NT2/D1 (cell line): Measurements from ENCODE around the gene GRM6.

Source experiments
- DNase-seq: peaks from one replicate; pipeline ENCODE4 v3.0.0-alpha.2; 2011; ENCODE audit warnings: low read depth, low spot score
- H3K27me3 ChIP-seq: 2 replicates; pipeline ENCODE4 v1.6.0; 2011; ENCODE audit warnings: mild to moderate bottlenecking; ENCODE audit not compliant: insufficient read length, insufficient read depth
- H3K36me3 ChIP-seq: 2 replicates; pipeline ENCODE4 v1.6.1; 2011; ENCODE audit warnings: mild to moderate bottlenecking, low read length, mixed read lengths; ENCODE audit not compliant: insufficient read depth, insufficient read length
- H3K4me1 ChIP-seq: 2 replicates; pipeline ENCODE4 v1.5.1; 2011; ENCODE audit not compliant: insufficient read depth, insufficient read length
- H3K4me3 ChIP-seq: 2 replicates; pipeline ENCODE4 v1.5.1; 2011; ENCODE audit warnings: low read depth; ENCODE audit not compliant: insufficient read length
- H3K9ac ChIP-seq: 2 replicates; pipeline ENCODE4 v1.6.0; 2011; ENCODE audit warnings: low read depth; ENCODE audit not compliant: insufficient read length
- H3K9me3 ChIP-seq: 2 replicates; pipeline ENCODE4 v1.5.1; 2011; ENCODE audit warnings: mild to moderate bottlenecking, low read length; ENCODE audit not compliant: insufficient read depth
- SUZ12 ChIP-seq: IDR thresholded peaks from 2 replicates; pipeline ENCODE4 v1.6.1; 2011; ENCODE audit not compliant: insufficient read length, insufficient read depth; ENCODE audit errors: extremely low read depth
- YY1 ChIP-seq: IDR thresholded peaks from 2 replicates; pipeline ENCODE4 v1.6.1; 2011; ENCODE audit not compliant: insufficient read length, insufficient read depth
- ZNF274 ChIP-seq: IDR thresholded peaks from 2 replicates; pipeline ENCODE4 v1.6.1; 2011; ENCODE audit warnings: mild to moderate bottlenecking, low read depth, low read length

GRM6 gene

DNA sequence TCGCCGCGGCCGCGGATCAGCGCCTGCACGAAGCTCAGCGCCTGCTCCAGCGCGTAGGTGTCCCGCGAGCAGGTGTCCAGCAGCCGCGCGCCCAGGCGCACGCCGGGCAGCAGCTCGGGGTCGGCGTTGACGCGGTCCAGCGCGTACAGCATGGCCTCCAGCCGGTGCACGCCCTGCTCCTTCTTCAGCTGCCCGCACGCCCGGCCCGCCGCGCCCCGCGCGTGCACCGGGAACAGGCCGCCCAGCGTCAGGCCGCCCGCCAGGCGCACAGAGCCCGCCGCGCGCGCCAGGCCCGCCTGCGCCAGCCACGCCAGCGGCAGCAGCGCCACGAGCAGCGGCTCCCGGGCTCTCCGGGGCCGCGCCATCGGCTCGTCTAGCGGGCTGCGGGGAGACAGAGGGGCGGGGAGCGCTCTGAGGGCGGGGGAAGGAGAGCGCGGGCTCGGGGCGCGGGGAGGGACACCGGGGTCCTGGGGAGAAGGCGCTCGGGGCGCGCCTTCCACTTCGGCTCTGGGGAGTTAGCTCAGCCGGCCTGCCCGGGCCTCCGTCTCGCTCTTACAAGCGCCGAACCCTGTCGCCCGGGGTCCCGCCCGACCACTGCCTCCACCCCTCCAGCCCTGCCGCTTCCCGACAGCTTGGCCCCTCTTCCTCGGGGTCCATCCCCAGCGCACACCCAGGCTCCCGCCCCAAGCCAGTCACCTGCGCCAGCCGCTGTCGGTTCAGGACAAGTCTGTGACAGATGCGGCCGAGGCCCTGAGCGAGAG, at the start of gene GRM6:
Gene GRM6, minus strand, starts transcription at position 741 of the 761 bp plus-strand sequence. Its CDS starts 376 bp downstream, at position 365.
- H3K36me3 ChIP-seq, result no peaks in the 10 kb centered on the region
- DNase-seq, result no peak
- no peaks in the 10 kb centered on the region for H3K4me1 ChIP-seq
- H3K27me3 ChIP-seq, result peaks cover 49% of the 10 kb centered on the region
- H3K4me3 ChIP-seq, result peak within 1 kb of the TSS; percentile 53
- TF ChIP-seq ZNF274 (no peak), YY1 (no peak), SUZ12 (no peak)
- peak within 1 kb of the TSS; percentile 72 for H3K9ac ChIP-seq
- H3K9me3 ChIP-seq, result no peaks in the 10 kb centered on the region

DNA sequence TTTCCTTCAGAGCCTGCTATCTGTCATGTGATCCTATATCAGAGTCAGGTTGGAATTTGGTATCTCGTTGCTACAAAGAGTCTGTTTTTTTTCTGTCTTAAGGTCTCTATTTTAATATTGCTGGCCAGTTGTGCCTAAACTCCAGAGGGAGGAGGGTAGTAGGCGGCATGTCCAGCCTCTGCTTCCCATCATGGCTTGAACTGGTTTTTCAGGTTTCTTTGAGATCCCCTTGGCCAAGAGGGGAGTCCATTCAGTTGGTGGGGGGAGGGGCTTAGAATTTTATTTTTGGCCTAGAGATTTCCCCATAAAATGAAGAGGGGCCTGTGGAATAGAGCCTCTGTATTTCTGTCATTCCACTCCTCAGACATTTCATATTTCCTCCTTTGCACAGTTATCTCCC, 49.6 kb upstream of the GRM6 start:
- no peak for TF ChIP-seq ZNF274
- TF ChIP-seq SUZ12, result no peak
- no peak for TF ChIP-seq YY1
- Histone ChIP-seq H3K9me3 (peaks cover 5% of the 10 kb centered on the region), H3K4me3 (no peak overlapping the region)

DNA sequence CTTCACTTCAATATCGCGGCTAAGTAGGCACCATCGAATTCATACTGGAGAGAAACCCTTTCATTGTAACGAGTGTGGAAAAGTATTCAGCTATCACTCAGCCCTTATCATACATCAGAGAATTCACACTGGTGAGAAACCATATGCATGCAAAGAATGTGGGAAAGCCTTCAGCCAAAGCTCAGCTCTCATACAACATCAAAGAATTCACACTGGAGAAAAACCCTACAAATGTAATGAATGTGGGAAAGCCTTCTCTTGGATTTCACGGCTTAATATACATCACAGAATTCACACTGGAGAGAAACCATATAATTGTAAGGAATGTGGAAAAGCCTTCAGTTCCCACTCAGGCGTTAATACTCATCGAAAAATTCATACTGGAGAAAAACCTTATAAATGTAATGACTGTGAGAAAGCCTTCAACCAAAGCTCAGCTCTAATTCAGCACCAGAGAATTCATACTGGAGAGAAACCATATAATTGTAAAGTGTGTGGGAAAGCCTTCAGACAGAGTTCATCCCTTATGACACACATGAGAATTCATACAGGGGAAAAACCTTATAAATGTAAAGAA, 38.0 kb upstream of the GRM6 start:
- no peak overlapping the region for H3K4me3 ChIP-seq
- TF ChIP-seq SUZ12 (no peak), YY1 (no peak), ZNF274 (peak; percentile 60)
- peaks cover 36% of the 10 kb centered on the region for H3K36me3 ChIP-seq
- no peak overlapping the region for H3K9ac ChIP-seq
- no peak for DNase-seq
- no peaks in the 10 kb centered on the region for H3K4me1 ChIP-seq
- H3K27me3 ChIP-seq, result no peaks in the 10 kb centered on the region
- peaks cover 65% of the 10 kb centered on the region for H3K9me3 ChIP-seq

More for the DNA sequence above, 49.6 kb upstream of the GRM6 start:
- no peak overlapping the region for H3K9ac ChIP-seq
- no peaks in the 10 kb centered on the region for H3K27me3 ChIP-seq
- no peaks in the 10 kb centered on the region for H3K36me3 ChIP-seq
- H3K4me1 ChIP-seq, result no peaks in the 10 kb centered on the region
- no peak for DNase-seq

DNA sequence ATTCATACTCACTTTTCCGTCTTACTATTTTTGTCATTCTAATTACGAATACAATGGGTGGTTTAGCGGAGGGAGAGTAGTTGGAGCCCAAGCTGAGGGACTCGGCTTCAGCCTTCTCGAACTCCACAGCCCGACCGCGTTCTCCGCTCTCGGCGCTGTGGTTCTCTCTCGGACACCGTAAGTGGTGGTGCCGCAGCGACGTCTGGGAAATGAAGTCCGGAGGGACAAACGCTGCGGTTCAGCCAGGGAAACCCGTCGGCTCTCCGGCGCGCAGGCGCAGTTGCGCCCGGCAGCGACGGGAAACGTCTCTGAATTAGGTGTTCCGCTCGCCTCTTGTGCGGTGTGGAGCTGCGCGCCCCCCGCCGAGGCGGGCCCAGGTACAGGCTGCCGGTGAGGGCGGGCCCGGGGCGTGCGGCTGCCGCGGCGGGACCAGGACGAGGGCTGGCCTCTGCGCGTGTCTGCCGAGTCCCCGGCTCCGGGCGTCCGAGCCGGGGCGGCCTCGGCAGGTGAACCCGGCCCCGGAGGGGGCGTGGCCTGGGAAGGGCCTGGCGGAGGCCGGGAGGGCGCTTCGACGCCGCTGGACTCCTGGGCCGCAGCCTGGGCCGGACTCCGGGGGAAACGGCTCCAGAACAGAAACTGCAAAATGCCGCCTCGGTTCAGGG, 28.5 kb upstream of the GRM6 start, which contains the start of gene ZNF879:
Gene ZNF879, plus strand, starts transcription at position 277 of the 662 bp plus-strand sequence. CDS start 1,201 bp downstream, outside the sequence.
- peak within 1 kb of the TSS; percentile 59 for H3K4me3 ChIP-seq
- peaks cover 24% of the 10 kb centered on the region for H3K36me3 ChIP-seq
- H3K9ac ChIP-seq, result peak within 1 kb of the TSS; percentile 75
- TF ChIP-seq SUZ12, result no peak
- no peak for TF ChIP-seq YY1
- no peaks in the 10 kb centered on the region for H3K9me3 ChIP-seq
- no peaks in the 10 kb centered on the region for H3K27me3 ChIP-seq
- H3K4me1 ChIP-seq, result peaks cover 3% of the 10 kb centered on the region
- DNase-seq, result peak; percentile 91

DNA sequence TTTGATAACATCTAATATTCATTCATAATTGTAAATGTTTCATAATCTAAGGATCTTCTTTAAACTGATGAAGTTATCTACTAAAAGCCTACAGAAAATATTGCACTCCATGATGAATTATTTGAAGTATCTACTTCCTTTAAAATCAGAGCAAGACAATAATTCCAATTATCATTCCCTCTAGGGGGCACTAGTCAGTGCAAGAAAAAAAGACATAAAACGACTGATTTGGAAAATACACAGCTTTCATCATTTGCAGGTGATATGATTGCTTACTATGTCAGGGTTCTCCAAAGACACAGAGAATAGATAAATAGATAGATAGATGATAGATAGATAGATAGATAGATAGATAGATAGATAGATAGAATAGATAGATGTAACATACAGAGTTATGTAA, 13.5 kb upstream of the GRM6 start:
- H3K9ac ChIP-seq, result no peak overlapping the region
- H3K36me3 ChIP-seq, result no peaks in the 10 kb centered on the region
- H3K4me1 ChIP-seq, result no peaks in the 10 kb centered on the region
- no peak for DNase-seq
- peaks cover 14% of the 10 kb centered on the region; the same call in 1 of the 2 replicates for H3K9me3 ChIP-seq
- TF ChIP-seq ZNF274, result no peak
- TF ChIP-seq YY1, result no peak
- no peak for TF ChIP-seq SUZ12
- H3K27me3 ChIP-seq, result no peaks in the 10 kb centered on the region
- H3K4me3 ChIP-seq, result no peak overlapping the region

DNA sequence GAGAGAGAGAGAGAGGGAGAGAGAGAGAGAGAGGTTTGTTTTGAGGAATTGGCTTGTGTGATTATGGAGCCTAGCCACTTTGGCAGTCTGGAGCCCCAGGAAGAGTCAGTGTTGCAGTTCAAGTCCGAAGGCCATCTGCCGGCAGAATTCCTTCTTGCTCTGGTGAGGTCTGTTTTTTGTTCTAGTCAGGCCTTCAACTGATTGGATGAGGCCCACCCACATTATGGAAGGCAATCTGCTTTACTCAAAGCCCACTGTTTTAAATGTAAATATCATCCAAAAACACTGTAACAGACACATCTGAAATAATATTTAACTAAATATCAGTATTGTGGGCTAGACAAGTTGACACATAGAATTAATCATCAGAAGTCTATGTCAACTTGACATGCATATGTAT, 11.4 kb upstream of the GRM6 start:
- no peak for TF ChIP-seq SUZ12
- H3K9me3 ChIP-seq, result peaks cover 3% of the 10 kb centered on the region; the same call in 1 of the 2 replicates
- H3K4me3 ChIP-seq, result no peak overlapping the region

DNA sequence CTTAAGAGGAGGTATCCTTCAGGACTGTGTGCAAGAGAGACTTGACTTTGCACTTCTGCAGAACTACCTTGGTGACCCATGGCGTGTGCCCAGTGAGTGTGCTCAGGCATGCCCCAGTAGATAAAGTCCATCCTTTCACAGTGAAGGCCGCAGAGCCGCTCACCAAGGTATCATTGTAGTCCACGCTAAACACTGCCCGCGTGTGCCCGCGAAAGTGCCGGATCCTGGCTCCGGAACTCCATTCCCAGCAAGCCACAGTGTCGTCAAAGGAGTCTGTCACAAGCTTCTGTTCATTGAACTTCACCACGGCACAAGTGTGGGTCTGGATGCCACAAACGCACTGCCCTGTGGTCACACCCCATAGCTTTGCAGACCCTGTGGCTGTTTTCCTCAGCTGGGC, 3.3 kb upstream of the GRM6 start:
- Histone ChIP-seq H3K36me3 (no peaks in the 10 kb centered on the region), H3K27me3 (peaks cover 41% of the 10 kb centered on the region), H3K4me3 (no peak overlapping the region), H3K4me1 (no peaks in the 10 kb centered on the region), H3K9ac (no peak overlapping the region), H3K9me3 (no peaks in the 10 kb centered on the region)
- TF ChIP-seq ZNF274, result no peak
- TF ChIP-seq SUZ12, result no peak
- TF ChIP-seq YY1, result no peak
- no peak for DNase-seq

More for the DNA sequence above, 11.4 kb upstream of the GRM6 start:
- DNase-seq, result no peak
- Histone ChIP-seq H3K27me3 (no peaks in the 10 kb centered on the region), H3K36me3 (no peaks in the 10 kb centered on the region), H3K9ac (no peak overlapping the region), H3K4me1 (no peaks in the 10 kb centered on the region)
